ENCODE results near the gene LSP1. TPM values are rescaled to one million over a fixed set of nuclear protein-coding genes. Genes with fewer than 3 reads are reported as not detected.

The LSP1 gene
- total and polyA plus RNA-seq, 2 of the 8 experiments (the other 6 are each of a cell fraction or from before 2014, with no cell fraction given), result 0.03 TPM; not detected in 1

GRCh38 chr11:1936072-1936780, 83.3 kb downstream of the LSP1 start (continued):
- no peak for TF ChIP-seq CHD2 (IDR thresholded peaks at IDR 0.05; ENCODE audit: low read length)
- no peak for TF ChIP-seq BCL11A (IDR thresholded peaks at IDR 0.05; ENCODE audit: low read depth in 2 of 2, low read length in 2 of 2)
- no peak for TF ChIP-seq SIRT6 (IDR thresholded peaks at IDR 0.05; ENCODE audit: low read length)
- TF ChIP-seq EGR1 (IDR thresholded peaks at IDR 0.05; ENCODE audit: borderline replicate concordance, low read depth, low read length), result no peak
- no peak for TF ChIP-seq CBX8 (IDR thresholded peaks at IDR 0.05; ENCODE audit: borderline replicate concordance, low read depth, low read length)
- no peak for TF ChIP-seq TEAD4 (IDR thresholded peaks at IDR 0.05; ENCODE audit: low read depth, low read length)
- TF ChIP-seq SRF (IDR thresholded peaks at IDR 0.05; ENCODE audit: low read depth, low read length), result no peak
- TF ChIP-seq ASH2L (IDR thresholded peaks at IDR 0.05; ENCODE audit: low read length), result no peak

Measured in H1 (cell line).